GM12878 (cell line): Measurements from ENCODE around the gene GAGE10. TPM values are rescaled to one million over a fixed set of nuclear protein-coding genes. Genes with fewer than 3 reads are reported as not detected.

Source experiments
- ATAC-seq: fragments of 200-7000 bp; cut with Tn5 transposase; 3 replicates; pipeline ENCODE4 v1.9.1; 2020; ENCODE audit warnings: mild to moderate bottlenecking, moderate library complexity
- Bru-seq: library from RNA; stranded (reverse); fragments of 400-500 nt; gene quantifications from one replicate; lab custom pipeline; 2021; lab: Mats Ljungman, UMichigan
- BruChase-seq, 2 experiments: library from RNA; stranded (reverse); fragments of 400-500 nt; gene quantifications; one replicate each; lab custom pipeline; 2021; lab: Mats Ljungman, UMichigan
- BruUV-seq: library from RNA; stranded (reverse); fragments of 400-500 nt; replicated peaks from 2 replicates; lab custom pipeline; 2021; lab: Mats Ljungman, UMichigan
- CTCF ChIA-PET: fragments of 300-600 bp; sonication (Branson Sonifier 250); formaldehyde crosslinking; extraction: SDS; loops from one replicate; lab custom pipeline; 2021; ENCODE audit warnings: inconsistent platforms; lab: Yijun Ruan, JAX
- POLR2A ChIA-PET: fragments of 350-600 bp; formaldehyde crosslinking; extraction: SDS; loops from one replicate; lab custom pipeline; 2021; ENCODE audit warnings: inconsistent platforms; lab: Charles Lee
- RAD21 ChIA-PET: fragments of 300-600 bp; sonication (Branson Sonifier 250); formaldehyde crosslinking; loops from one replicate; lab custom pipeline; 2023; ENCODE audit warnings: antibody characterized with exemption; ENCODE audit not compliant: unreplicated experiment; lab: Charles Lee
- SMC1A ChIA-PET: fragments of 300-600 bp; sonication (Branson Sonifier 250); formaldehyde crosslinking; loops from one replicate; lab custom pipeline; 2023; ENCODE audit not compliant: unreplicated experiment, uncharacterized antibody; lab: Charles Lee
- DNase-seq: peaks from one replicate; pipeline ENCODE4 v3.0.0-alpha.2; 2011; ENCODE audit warnings: low read depth, low spot score
- FAIRE-seq: peaks from 3 replicates; lab custom pipeline; 2011; peaks lifted over from hg19 to GRCh38; lab: Jason Lieb, UNC
- H2AFZ ChIP-seq: 2 replicates; pipeline ENCODE4 v1.6.0; 2011; ENCODE audit warnings: low read depth, low read length, control low read depth; ENCODE audit not compliant: control insufficient read depth
- H3K27ac ChIP-seq: 2 replicates; pipeline ENCODE4 v1.5.1; 2011; ENCODE audit warnings: control low read depth; ENCODE audit not compliant: control insufficient read depth, insufficient read depth
- H3K27me3 ChIP-seq, 2 experiments: replicated peaks in 1 of 2; 2 replicates each; pipeline versions ENCODE4 v1.6.0 to v1.6.1; 2011; ENCODE audit warnings: low read length in 1 of 2; ENCODE audit not compliant: control insufficient read depth in 2 of 2, insufficient read depth in 2 of 2
- H3K36me3 ChIP-seq, 2 experiments: 2 replicates each; pipeline ENCODE4 v1.5.1; 2011; ENCODE audit warnings: low read length in 1 of 2; ENCODE audit not compliant: control insufficient read depth in 2 of 2, insufficient read depth in 2 of 2
- H3K4me1 ChIP-seq: 2 replicates; pipeline ENCODE4 v1.6.1; 2011; ENCODE audit warnings: mild to moderate bottlenecking, low read length, moderate library complexity, mixed read lengths; ENCODE audit not compliant: control insufficient read depth, insufficient read depth
- H3K4me2 ChIP-seq: 2 replicates; pipeline ENCODE4 v1.6.0; 2011; ENCODE audit warnings: control low read depth; ENCODE audit not compliant: control insufficient read depth, insufficient read depth
- H3K4me3 ChIP-seq: fragments of 200-600 bp; sonication (generic); 2 replicates; pipeline ENCODE4 v1.5.1; 2016
- H3K79me2 ChIP-seq: 2 replicates; pipeline ENCODE4 v1.6.0; 2011; ENCODE audit warnings: low read length; ENCODE audit not compliant: control insufficient read depth, insufficient read depth
- H3K9ac ChIP-seq: 2 replicates; pipeline ENCODE4 v1.8.0; 2011; ENCODE audit warnings: low read length, control low read depth, mixed read lengths; ENCODE audit not compliant: control insufficient read depth, insufficient read depth
- H3K9me3 ChIP-seq: replicated peaks from 3 replicates; pipeline ENCODE4 v1.5.1; 2011; ENCODE audit warnings: mild to moderate bottlenecking, low read length; ENCODE audit not compliant: control insufficient read depth, insufficient read depth
- H4K20me1 ChIP-seq: 2 replicates; pipeline ENCODE4 v1.6.0; 2011; ENCODE audit not compliant: control insufficient read depth, insufficient read depth
- ATF7 ChIP-seq: fragments of 450-650 bp; IDR thresholded peaks from 2 replicates; pipeline ENCODE4 v1.6.1; 2016; ENCODE audit warnings: low read depth, mild to moderate bottlenecking
- BHLHE40 ChIP-seq, 2 experiments: fragments of 450-650 bp in 1 of 2; IDR thresholded peaks; 2 replicates each; pipeline ENCODE4 v1.6.1; 2011 to 2017; ENCODE audit warnings: low read depth in 2 of 2, borderline replicate concordance in 1 of 2, improper control_type of control experiment in 1 of 2, low read length in 1 of 2, mild to moderate bottlenecking in 1 of 2
- BMI1 ChIP-seq: fragments of 450-650 bp; IDR thresholded peaks from 2 replicates; pipeline ENCODE4 v1.6.1; 2016; ENCODE audit warnings: mild to moderate bottlenecking, moderate library complexity, borderline replicate concordance
- CBX3 ChIP-seq: fragments of 200-600 bp; sonication (generic); IDR thresholded peaks from 2 replicates; pipeline ENCODE4 v1.6.1; 2016; ENCODE audit warnings: low read depth, borderline replicate concordance
- EED ChIP-seq: sonication (generic); IDR thresholded peaks from 2 replicates; pipeline ENCODE4 v1.6.1; 2016; ENCODE audit warnings: antibody characterized with exemption, low read depth
- EZH2 ChIP-seq: IDR thresholded peaks from 2 replicates; pipeline ENCODE4 v1.6.1; 2012; ENCODE audit warnings: low read depth, mild to moderate bottlenecking, control low read depth, inconsistent platforms, low read length, borderline replicate concordance; ENCODE audit not compliant: control insufficient read depth
- JUNB ChIP-seq: IDR thresholded peaks from 2 replicates; pipeline ENCODE4 v1.6.1; 2016; ENCODE audit warnings: antibody characterized with exemption, mild to moderate bottlenecking
- KLF5 ChIP-seq: fragments of 450-650 bp; IDR thresholded peaks from 2 replicates; pipeline ENCODE4 v1.6.1; 2014; ENCODE audit warnings: mild to moderate bottlenecking; ENCODE audit not compliant: partially characterized antibody
- LARP7 ChIP-seq: fragments of 450-650 bp; IDR thresholded peaks from 2 replicates; pipeline ENCODE4 v1.6.1; 2017; ENCODE audit warnings: mild to moderate bottlenecking
- MTA3 ChIP-seq: IDR thresholded peaks from 2 replicates; pipeline ENCODE4 v1.6.1; 2012; ENCODE audit warnings: low read length, inconsistent platforms, borderline replicate concordance
- PAX8 ChIP-seq: fragments of 450-650 bp; IDR thresholded peaks from 2 replicates; pipeline ENCODE4 v1.6.1; 2017; ENCODE audit warnings: mild to moderate bottlenecking, moderate library complexity
- TBL1XR1 ChIP-seq: IDR thresholded peaks from 2 replicates; pipeline ENCODE4 v1.6.1; 2012; ENCODE audit warnings: low read depth, low read length, improper control_type of control experiment
- TCF3 ChIP-seq: IDR thresholded peaks from 2 replicates; pipeline ENCODE4 v1.6.1; 2012; ENCODE audit warnings: low read depth, mild to moderate bottlenecking, low read length, borderline replicate concordance; ENCODE audit not compliant: insufficient read depth
- ZNF274 ChIP-seq: IDR thresholded peaks from one replicate; pipeline ENCODE4 v1.8.0; 2011; ENCODE audit not compliant: insufficient read length, insufficient read depth
- WGBS: methylation state at CpG from one replicate; pipeline ENCODE4 v1.1.6; 2016; ENCODE audit warnings: low lambda C conversion rate; ENCODE audit not compliant: insufficient replicate concordance, insufficient coverage; ENCODE audit errors: missing lambda C conversion rate; 5-methylcytosine and 5-hydroxymethylcytosine counted together
- in situ Hi-C: fragments of 300-500 bp; cut with MboI; formaldehyde crosslinking; loops from 9 replicates; pipeline ENCODE4 v1.14.3; 2018; ENCODE audit warnings: mixed read lengths
- intact Hi-C: fragments of 100-400 bp; cut with micrococcal nuclease; formaldehyde crosslinking; loops from one replicate; pipeline ENCODE4 v1.14.2; 2022; ENCODE audit not compliant: unreplicated experiment
- long read RNA-seq, 2 experiments: library from polyadenylated mRNA; unstranded; transcript quantifications; one replicate each; pipeline ENCODE4 v2.0.0, GENCODE V29; 2019 to 2020
- polyA minus RNA-seq, 3 experiments: library from RNA; depleted of rRNA, polyadenylated mRNA; stranded (reverse); fragments of >200 nt; gene quantifications; 2 replicates each; pipeline ENCODE4 v1.2.3, GENCODE V29; 2011
- polyA plus RNA-seq, 11 experiments: library from polyadenylated mRNA; depleted of rRNA in 4 of 11; unstranded in 6 of 11; stranded (reverse) in 5 of 11; fragments of >200 nt; fragmentation: Nextera tagmentation in 4 of 11; fragmentation: Illumina TruSeq in 1 of 11; extraction: Ambion mirVana in 4 of 11; extraction: Trizol in 1 of 11; gene quantifications; 1 replicate in 1 of 11; 2 replicates in 10 of 11; pipeline versions ENCODE4 v1.2.1 to v1.2.3, GENCODE V29; 2011 to 2016; ENCODE audit warnings: inconsistent platforms in 2 of 11, missing spikeins in 2 of 11, low read depth in 1 of 11
- total RNA-seq, 4 experiments: library from RNA; depleted of rRNA in 3 of 4; stranded (reverse); fragments of >200 nt in 3 of 4; fragmentation: Illumina TruSeq in 1 of 4; extraction: Trizol in 1 of 4; gene quantifications; 2 replicates each; pipeline versions ENCODE4 v1.2.1 to v1.2.3, GENCODE V29; 2013 to 2021
- TF ChIP-seq, protein P1 (sequence below): fragments of 450-650 bp; IDR thresholded peaks from 2 replicates; pipeline ENCODE4 v1.6.1; 2016; ENCODE audit warnings: mild to moderate bottlenecking, moderate library complexity, borderline replicate concordance
- TF ChIP-seq, protein P2 (sequence below): IDR thresholded peaks from 2 replicates; pipeline ENCODE4 v1.6.1; 2011; ENCODE audit warnings: borderline replicate concordance, low read depth, mild to moderate bottlenecking, moderate library complexity, mixed read lengths, low read length; ENCODE audit not compliant: insufficient read depth; ENCODE audit errors: extremely low read length

GAGE10 gene, protein sequence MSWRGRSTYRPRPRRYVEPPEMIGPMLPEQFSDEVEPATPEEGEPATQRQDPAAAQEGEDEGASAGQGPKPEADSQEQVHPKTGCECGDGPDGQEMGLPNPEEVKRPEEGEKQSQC
- total RNA-seq (2013; cell fraction: nucleolus; rRNA removed) = not detected in 2 replicates
- total RNA-seq (2014; rRNA removed) = not detected in 2 replicates
- total RNA-seq (2014; rRNA removed; fragmentation: Illumina TruSeq; extraction: Trizol) = not detected in 2 replicates
- not detected in 2 replicates for total RNA-seq (2021)
- not detected for polyA plus RNA-seq (2011; ENCODE audit: low read depth)
- polyA plus RNA-seq (2011; rRNA removed) = not detected in 2 replicates
- polyA plus RNA-seq (2011; cell fraction: cytosol; rRNA removed) = not detected in 2 replicates
- not detected in 2 replicates for polyA plus RNA-seq (2011; cell fraction: nucleus; rRNA removed)
- polyA plus RNA-seq (2012) = not detected in 2 replicates
- not detected in 2 replicates for polyA plus RNA-seq (2014; fragmentation: Illumina TruSeq; extraction: Trizol)
- polyA plus RNA-seq (2014; fragmentation: Nextera tagmentation; extraction: Ambion mirVana) = not detected
- polyA plus RNA-seq (2014; rRNA removed) = not detected in 2 replicates
- polyA plus RNA-seq (2016; fragmentation: Nextera tagmentation; extraction: Ambion mirVana) = not detected
- polyA minus RNA-seq (2011; rRNA and poly(A)+ RNA removed) = not detected in 2 replicates
- polyA minus RNA-seq (2011; cell fraction: cytosol; rRNA and poly(A)+ RNA removed) = not detected in 2 replicates
- not detected in 2 replicates for polyA minus RNA-seq (2011; cell fraction: nucleus; rRNA and poly(A)+ RNA removed)
- Bru-seq, nascent RNA = percentile 9 among the genes with signal in this experiment
- percentile 14 among the genes with signal in this experiment for BruChase-seq, experiment 1, labeled RNA remaining after a 6-hour chase
- percentile 9 among the genes with signal in this experiment for BruChase-seq, experiment 2, labeled RNA remaining after a 2-hour chase
- long read RNA-seq, experiment 1 = 0 reads
- long read RNA-seq, experiment 2 = 0 reads

DNA sequence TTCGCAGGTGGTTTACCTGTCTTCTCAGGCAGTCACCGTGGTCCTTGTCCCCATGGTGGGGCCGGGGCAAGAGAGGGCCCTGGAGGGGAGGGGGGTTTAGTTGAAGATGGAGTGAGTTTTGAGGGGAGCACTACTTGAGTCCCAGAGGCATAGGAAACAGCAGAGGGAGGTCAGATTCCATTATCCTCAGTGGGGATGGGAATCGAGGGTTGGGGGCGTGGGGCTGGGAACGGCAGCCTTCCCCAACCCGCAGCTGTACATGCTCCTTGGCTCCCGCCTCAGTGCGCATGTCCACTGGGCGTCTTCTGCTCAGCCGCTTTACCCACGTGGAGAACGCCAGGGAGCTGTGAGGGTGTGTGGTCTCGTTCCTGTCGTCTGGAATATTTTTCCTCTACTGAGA lies at the start of gene GAGE10:
GAGE10 (plus strand) TSS at position 301 of the 400 bp plus-strand sequence. CDS start 1,214 bp downstream, outside the sequence.
- H3K4me3 ChIP-seq = no peak within 1 kb of the TSS
- in situ Hi-C loops (no loop called here), intact Hi-C loops (no loop called here)
- H3K27me3 ChIP-seq = no peaks in the 10 kb centered on the region
- ChIA-PET CTCF (no interaction called here), SMC1A (no interaction called here), POLR2A (no interaction called here), RAD21 (no interaction called here)
- H4K20me1 ChIP-seq = no peaks in the 10 kb centered on the region
- H2AFZ ChIP-seq = no peak within 1 kb of the TSS
- no peaks in the 10 kb centered on the region for H3K9me3 ChIP-seq
- H3K36me3 ChIP-seq = no peaks in the 10 kb centered on the region
- FAIRE-seq (no peak), DNase-seq (no peak), ATAC-seq (no peak)
- no peak for TF ChIP-seq BHLHE40 (IDR thresholded peaks at IDR 0.05; ENCODE audit: borderline replicate concordance in 1 of 2, low read depth in 2 of 2, low read length in 1 of 2)
- TF ChIP-seq MTA3 = no peak
- TF ChIP-seq ZNF274 = no peak
- no peak for TF ChIP-seq JUNB
- TF ChIP-seq ATF7 = no peak
- no peak for TF ChIP-seq PAX8
- no peak for TF ChIP-seq LARP7
- no peak for TF ChIP-seq EZH2
- TF ChIP-seq KLF5 = no peak
- TF ChIP-seq TCF3 = no peak
- no peak for TF ChIP-seq BMI1
- TF ChIP-seq, protein P1, sequence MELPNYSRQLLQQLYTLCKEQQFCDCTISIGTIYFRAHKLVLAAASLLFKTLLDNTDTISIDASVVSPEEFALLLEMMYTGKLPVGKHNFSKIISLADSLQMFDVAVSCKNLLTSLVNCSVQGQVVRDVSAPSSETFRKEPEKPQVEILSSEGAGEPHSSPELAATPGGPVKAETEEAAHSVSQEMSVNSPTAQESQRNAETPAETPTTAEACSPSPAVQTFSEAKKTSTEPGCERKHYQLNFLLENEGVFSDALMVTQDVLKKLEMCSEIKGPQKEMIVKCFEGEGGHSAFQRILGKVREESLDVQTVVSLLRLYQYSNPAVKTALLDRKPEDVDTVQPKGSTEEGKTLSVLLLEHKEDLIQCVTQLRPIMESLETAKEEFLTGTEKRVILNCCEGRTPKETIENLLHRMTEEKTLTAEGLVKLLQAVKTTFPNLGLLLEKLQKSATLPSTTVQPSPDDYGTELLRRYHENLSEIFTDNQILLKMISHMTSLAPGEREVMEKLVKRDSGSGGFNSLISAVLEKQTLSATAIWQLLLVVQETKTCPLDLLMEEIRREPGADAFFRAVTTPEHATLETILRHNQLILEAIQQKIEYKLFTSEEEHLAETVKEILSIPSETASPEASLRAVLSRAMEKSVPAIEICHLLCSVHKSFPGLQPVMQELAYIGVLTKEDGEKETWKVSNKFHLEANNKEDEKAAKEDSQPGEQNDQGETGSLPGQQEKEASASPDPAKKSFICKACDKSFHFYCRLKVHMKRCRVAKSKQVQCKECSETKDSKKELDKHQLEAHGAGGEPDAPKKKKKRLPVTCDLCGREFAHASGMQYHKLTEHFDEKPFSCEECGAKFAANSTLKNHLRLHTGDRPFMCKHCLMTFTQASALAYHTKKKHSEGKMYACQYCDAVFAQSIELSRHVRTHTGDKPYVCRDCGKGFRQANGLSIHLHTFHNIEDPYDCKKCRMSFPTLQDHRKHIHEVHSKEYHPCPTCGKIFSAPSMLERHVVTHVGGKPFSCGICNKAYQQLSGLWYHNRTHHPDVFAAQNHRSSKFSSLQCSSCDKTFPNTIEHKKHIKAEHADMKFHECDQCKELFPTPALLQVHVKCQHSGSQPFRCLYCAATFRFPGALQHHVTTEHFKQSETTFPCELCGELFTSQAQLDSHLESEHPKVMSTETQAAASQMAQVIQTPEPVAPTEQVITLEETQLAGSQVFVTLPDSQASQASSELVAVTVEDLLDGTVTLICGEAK = no peak
- no peak for TF ChIP-seq EED
- no peak for TF ChIP-seq TBL1XR1
- TF ChIP-seq, protein P2, sequence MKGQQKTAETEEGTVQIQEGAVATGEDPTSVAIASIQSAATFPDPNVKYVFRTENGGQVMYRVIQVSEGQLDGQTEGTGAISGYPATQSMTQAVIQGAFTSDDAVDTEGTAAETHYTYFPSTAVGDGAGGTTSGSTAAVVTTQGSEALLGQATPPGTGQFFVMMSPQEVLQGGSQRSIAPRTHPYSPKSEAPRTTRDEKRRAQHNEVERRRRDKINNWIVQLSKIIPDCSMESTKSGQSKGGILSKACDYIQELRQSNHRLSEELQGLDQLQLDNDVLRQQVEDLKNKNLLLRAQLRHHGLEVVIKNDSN = no peak
- no peak for TF ChIP-seq CBX3
- no peak within 1 kb of the TSS for H3K4me2 ChIP-seq
- no peaks in the 10 kb centered on the region for H3K79me2 ChIP-seq
- no peak within 1 kb of the TSS for H3K9ac ChIP-seq
- no peaks in the 10 kb centered on the region for H3K4me1 ChIP-seq
- no peak within 1 kb of the TSS for H3K27ac ChIP-seq
- WGBS = 49% methylated on average over 11 of the region's 15 CpGs
- no TSS peak for BruUV-seq
